Measurements from ENCODE around the gene HIPK1. TPM values are rescaled to one million over a fixed set of nuclear protein-coding genes. Genes with fewer than 3 reads are reported as not detected.

HIPK1 gene
- total RNA-seq, result 23.3 and 23.5 TPM in 2 replicates

DNA sequence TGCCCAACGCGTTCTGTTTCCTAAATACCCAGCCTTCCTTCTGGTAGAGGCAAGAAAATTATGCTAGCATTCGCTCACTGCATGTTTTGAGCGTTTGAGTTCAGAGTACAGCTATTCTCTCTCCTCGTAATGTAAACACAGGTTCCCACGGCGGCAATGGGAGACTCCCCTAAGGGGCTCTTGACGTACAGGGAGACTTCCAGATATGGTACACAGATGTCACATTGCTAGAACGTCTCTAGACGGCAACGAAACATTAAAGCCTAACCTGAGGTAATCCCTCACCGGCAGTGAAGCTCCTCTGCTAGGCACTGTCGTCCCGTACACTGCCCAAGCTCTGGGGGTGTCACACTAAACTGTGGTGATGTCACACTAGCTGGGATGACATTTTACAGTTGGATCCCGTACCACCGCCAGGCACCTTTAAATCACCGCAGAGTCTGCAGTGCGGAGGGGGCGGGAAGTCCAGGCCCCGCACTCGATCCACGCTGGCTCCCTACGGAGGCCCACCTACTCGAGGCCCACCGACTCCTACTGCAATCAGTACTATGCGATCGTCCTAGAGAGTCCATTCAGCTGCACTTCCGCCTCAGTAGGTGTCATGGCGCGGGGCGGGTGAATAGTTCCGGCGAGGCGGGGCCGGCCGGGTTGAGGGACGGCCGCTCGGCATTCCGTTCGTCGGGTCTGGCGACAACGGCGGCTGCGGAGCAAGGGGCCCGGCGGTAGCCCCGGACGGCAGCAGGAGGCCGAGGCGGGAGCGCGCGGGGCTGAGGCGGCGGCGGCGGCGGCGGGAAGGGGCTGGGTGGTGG, at the start of gene HIPK1:
HIPK1 (plus strand) TSS at position 384 of the 809 bp plus-strand sequence.

DNA sequence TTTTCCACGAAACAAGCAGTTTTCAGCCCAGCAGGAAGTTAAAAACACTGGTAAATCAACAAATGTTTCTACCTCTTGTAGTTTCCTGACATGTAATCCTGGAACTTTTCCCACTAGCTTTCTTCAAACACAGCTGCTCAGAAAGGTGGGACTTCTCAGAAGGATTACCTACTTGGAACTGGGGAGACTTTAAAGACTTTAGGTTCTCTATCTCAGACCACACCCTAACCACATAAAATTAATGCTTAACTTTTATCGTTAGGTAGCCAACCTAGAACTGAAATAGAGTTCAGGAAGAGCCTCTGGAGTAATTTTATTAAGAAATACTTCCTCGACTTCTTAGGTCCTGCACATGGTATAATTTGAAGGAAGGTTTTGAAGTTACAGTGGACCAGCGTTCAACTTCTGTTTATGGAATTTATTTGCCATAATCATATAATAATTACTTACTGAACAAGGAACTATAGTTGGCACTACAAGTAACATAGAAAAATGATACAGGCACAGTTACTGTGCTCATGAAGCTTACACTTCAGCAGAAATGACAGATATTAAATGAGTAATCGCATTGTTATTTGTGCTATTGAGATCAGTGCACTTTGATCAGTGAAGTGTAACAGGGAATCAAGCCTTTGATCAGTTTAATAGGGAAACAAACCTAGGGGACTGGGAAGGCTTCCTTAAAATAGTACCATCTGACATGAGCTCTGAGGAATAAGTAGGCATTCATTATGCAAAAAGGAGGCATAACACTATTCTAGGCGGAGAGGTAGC, 41.5 kb upstream of the HIPK1 start, which contains the start of gene BCL2L15:
BCL2L15 (minus strand) TSS at position 180 of the 774 bp plus-strand sequence. CDS start 206 bp downstream, outside the sequence.

DNA sequence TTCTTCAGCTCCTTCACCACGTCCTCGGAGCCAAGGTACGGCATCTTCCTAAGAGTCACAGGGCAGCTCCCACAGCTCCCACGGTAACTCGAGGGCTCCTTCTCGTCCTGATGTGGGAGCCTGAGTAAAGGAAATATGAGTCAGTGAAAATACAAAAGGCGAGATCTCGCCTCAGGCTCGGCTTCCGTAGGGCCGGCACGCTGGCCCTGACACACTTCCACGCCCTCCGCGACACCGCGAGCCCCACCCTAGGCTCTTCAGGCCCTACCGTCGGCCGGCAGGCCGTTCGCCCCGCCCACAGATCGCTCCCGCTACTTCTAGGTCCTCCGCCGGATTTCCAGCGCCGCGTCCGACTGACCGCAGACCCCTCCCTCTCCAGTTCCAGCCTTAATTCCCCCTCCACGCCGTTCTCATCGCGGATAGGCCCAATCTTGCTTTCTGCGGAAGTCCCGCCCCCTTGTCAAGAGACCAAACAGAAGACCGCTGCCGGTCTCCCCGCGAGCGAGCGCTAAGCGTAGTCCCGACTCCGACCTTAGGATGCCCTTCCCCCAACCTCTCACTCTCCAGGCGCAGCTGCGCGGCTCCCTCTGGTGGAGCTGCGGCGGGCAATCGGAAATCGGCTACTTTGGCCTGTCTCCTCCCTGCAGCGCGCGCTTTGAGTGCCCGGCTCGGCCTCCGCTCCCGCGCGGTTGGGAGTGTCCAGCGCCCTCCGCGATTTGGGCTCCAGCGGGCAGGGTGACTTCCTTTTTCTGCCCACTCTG, 24.3 kb upstream of the HIPK1 start, which contains the start of the genes AP4B1 and DCLRE1B:
AP4B1 (minus strand) TSS at position 126 of the 761 bp plus-strand sequence; CDS start at position 44, 82 bp downstream.
DCLRE1B (plus strand) TSS at position 653 of the 761 bp plus-strand sequence. CDS start 261 bp downstream, outside the sequence.

DNA sequence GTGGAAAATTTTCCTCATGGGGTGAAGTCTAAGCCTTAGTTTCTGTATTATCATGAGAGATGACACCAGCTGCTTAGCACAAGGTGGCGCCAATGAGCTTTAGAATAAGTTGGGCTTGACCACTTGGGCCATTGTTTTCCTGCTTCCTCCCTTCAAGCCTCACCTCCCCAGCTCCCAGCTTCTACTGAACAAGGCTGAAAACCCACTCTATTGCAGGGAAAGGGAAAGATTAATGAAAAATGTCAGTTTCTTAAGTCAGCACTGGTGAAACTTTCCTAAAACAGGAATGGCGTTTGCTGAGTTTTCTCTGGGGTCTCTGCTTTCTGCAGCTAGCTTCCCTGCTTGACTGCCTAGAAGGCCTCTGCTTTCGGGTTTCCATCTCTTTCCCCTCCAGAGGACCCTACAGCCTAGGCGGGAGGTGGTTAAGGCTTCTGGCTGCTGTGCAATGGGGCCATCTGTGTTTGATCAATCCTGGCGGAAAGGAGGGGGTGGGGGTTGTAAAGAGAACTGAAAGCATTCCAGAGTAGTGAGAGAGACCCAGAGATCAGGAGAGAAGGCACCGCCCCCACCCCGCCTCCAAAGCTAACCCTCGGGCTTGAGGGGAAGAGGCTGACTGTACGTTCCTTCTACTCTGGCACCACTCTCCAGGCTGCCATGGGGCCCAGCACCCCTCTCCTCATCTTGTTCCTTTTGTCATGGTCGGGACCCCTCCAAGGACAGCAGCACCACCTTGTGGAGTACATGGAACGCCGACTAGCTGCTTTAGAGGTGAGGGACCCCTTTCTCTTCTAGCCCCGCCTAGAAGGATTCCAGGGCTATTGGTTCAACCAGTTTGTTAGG, 50.0 kb downstream of the HIPK1 start, which contains the start of gene OLFML3:
OLFML3 (plus strand) TSS at position 612 of the 840 bp plus-strand sequence; CDS start at position 655, 43 bp downstream.

Other genes starting within 250 kb of the HIPK1 start
- 14.1 and 28.5 TPM in 2 replicates for gene PHTF1, start 169.8 kb upstream of the HIPK1 start, total RNA-seq
- gene RSBN1, start 116.8 kb upstream of the HIPK1 start, total RNA-seq, result 6.1 and 6.2 TPM in 2 replicates
- under 0.01 TPM in 1 of 2 replicates, not detected in the other for gene PTPN22, start 57.6 kb upstream of the HIPK1 start, total RNA-seq
- not detected in 2 replicates for gene BCL2L15, start 41.7 kb upstream of the HIPK1 start, total RNA-seq
- gene AP4B1, start 24.5 kb upstream of the HIPK1 start, total RNA-seq, result 13.9 and 19.8 TPM in 2 replicates
- gene DCLRE1B, start 24.0 kb upstream of the HIPK1 start, total RNA-seq, result 5.8 and 7.2 TPM in 2 replicates
- gene OLFML3, start 50.1 kb downstream of the HIPK1 start, total RNA-seq, result 12.2 and 28.7 TPM in 2 replicates
- gene SYT6, start 224.5 kb downstream of the HIPK1 start, total RNA-seq, result not detected in 2 replicates

Measured in cardiac atrium fibroblast (primary cell).